IPS-NIHi7 (cell line): ENCODE results near the gene USP13.
"Not testable (repeated sequence)": the region's sequence is repeated elsewhere in the genome, so short reads cannot be mapped to it uniquely, and the experiment has no call there.

Experiments used
- DNase-seq: peaks from one replicate; pipeline ENCODE4 v3.0.0; 2012; ENCODE audit warnings: mixed read lengths; ENCODE audit errors: extremely low spot score

The USP13 gene

GRCh38 chr3:179655236-179655635 lies 2.4 kb downstream of the USP13 start:
- DNase-seq, result no peak

- no peak for DNase-seq
Observed at GRCh38 chr3:179658606-179659005, 5.8 kb downstream of the USP13 start.

- DNase-seq, result no peak
Observed at GRCh38 chr3:179660872-179661271, 8.0 kb downstream of the USP13 start.

- DNase-seq, result no peak
Observed at GRCh38 chr3:179661777-179662176, 8.9 kb downstream of the USP13 start.

- DNase-seq, result no peak
Observed at GRCh38 chr3:179663093-179663492, 10.3 kb downstream of the USP13 start.

- no peak for DNase-seq
Observed at GRCh38 chr3:179666030-179666429, 13.2 kb downstream of the USP13 start.

GRCh38 chr3:179666436-179667035 lies 13.7 kb downstream of the USP13 start:
- peak; percentile 33 for DNase-seq

- DNase-seq, result no peak
Observed at GRCh38 chr3:179668429-179668828, 15.6 kb downstream of the USP13 start.

- DNase-seq, result no peak
Observed at GRCh38 chr3:179670311-179670710, 17.5 kb downstream of the USP13 start.

- no peak for DNase-seq
Observed at GRCh38 chr3:179671309-179671708, 18.5 kb downstream of the USP13 start.

- no peak for DNase-seq
Observed at GRCh38 chr3:179671747-179672242, 19.0 kb downstream of the USP13 start.

GRCh38 chr3:179672918-179673317 lies 20.1 kb downstream of the USP13 start:
- DNase-seq, result no peak

- no peak for DNase-seq
Observed at GRCh38 chr3:179673523-179673922, 20.7 kb downstream of the USP13 start.

- no peak for DNase-seq
Observed at GRCh38 chr3:179676081-179676480, 23.2 kb downstream of the USP13 start.

GRCh38 chr3:179677884-179678283 lies 25.0 kb downstream of the USP13 start:
- no peak for DNase-seq

- DNase-seq, result no peak
Observed at GRCh38 chr3:179681492-179682263, 28.8 kb downstream of the USP13 start.

GRCh38 chr3:179682426-179683080 lies 29.7 kb downstream of the USP13 start:
- DNase-seq, result no peak

GRCh38 chr3:179683286-179683685 lies 30.4 kb downstream of the USP13 start:
- DNase-seq, result not testable (repeated sequence)

- no peak for DNase-seq
Observed at GRCh38 chr3:179687967-179688535, 35.2 kb downstream of the USP13 start.

- DNase-seq, result no peak
Observed at GRCh38 chr3:179688850-179689249, 36.0 kb downstream of the USP13 start.

- DNase-seq, result no peak
Observed at GRCh38 chr3:179694731-179695130, 41.9 kb downstream of the USP13 start.

- peak; percentile 2 for DNase-seq
Observed at GRCh38 chr3:179695672-179696313, 43.0 kb downstream of the USP13 start.
